ENCODE measurements around the gene COL8A1. TPM values are rescaled to one million over a fixed set of nuclear protein-coding genes. Genes with fewer than 3 reads are reported as not detected.

Gene COL8A1
- total and polyA plus RNA-seq, 2 donors (not counting 1 experiment from before 2014, with no cell fraction given), result 0.12 TPM; not detected in 1

DNA sequence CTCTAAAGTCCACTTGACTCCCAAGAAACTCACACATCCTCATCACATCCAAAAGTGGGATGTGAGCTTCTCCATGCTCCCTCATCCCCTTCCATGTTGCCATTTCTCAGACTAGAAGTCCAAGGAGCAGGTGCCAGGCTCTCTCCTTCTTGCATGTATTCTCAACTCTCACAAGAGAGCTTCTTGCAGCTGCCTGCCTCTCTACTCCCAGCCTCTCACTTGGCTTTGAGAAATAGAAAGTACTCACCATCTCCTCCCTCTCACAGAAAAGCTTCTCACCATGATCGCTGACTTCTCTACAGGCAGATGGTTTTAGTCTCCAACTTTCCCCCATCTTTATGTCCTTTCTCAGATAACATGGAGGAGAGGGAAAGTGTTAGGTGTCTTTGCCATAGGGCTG, 26.6 kb downstream of the COL8A1 start:
- ChIA-PET CTCF (interaction anchor here (0.6 kb wide), 1 partner anchor 440 kb away, joined by 4 read pairs; no protein-coding TSS in a partner anchor), POLR2A (no interaction called here)
- DNase-seq, result no peak
- no peak overlapping the region for H3K4me3 Mint-ChIP-seq
- no peaks in the 10 kb centered on the region for H3K4me1 Mint-ChIP-seq
- no peak for ATAC-seq (ENCODE audit: low read depth)
- H3K27me3 Mint-ChIP-seq, result peaks cover 12% of the 10 kb centered on the region
- Histone ChIP-seq H2AFZ (ENCODE audit: insufficient read depth, low read depth, low read length, poor library complexity, severe bottlenecking) (no peak overlapping the region), H3K4me1 (ENCODE audit: control insufficient read depth in 2 of 2, insufficient read depth in 2 of 2, low read length in 2 of 2) (no peaks in the 10 kb centered on the region), H3K9me3 (ENCODE audit: control extremely low read depth in 1 of 3, control insufficient read depth in 2 of 3, insufficient read depth in 1 of 3, low read length in 2 of 3) (peaks cover 0 to 3% (median 0%) of the 10 kb centered on the region in 3 donors), H3K27me3 (replicated peaks in 1 of 4; ENCODE audit: control extremely low read depth in 1 of 4, control insufficient read depth in 3 of 4, insufficient read depth in 4 of 4, low read length in 3 of 4) (peaks cover 0 to 4% (median 0%) of the 10 kb centered on the region in 4 experiments), H4K20me1 (ENCODE audit: control insufficient read depth, insufficient read depth, low read length, poor library complexity, severe bottlenecking) (no peaks in the 10 kb centered on the region), H3K9ac (ENCODE audit: low read length) (no peak overlapping the region), H3K79me2 (ENCODE audit: control insufficient read depth, insufficient read depth, low read length) (no peaks in the 10 kb centered on the region), H3K4me3 (ENCODE audit: control extremely low read depth in 1 of 5, extremely low read depth in 1 of 5, insufficient read depth in 1 of 5, low read depth in 2 of 5, low read length in 4 of 5) (no peak overlapping the region), H3K27ac (ENCODE audit: low read length in 2 of 2) (no peak overlapping the region), H3K36me3 (replicated peaks in 1 of 2; ENCODE audit: control extremely low read depth in 1 of 2, control insufficient read depth in 1 of 2, extremely low read depth in 1 of 2, insufficient read depth in 2 of 2, low read length in 1 of 2) (no peaks in the 10 kb centered on the region), H3K4me2 (replicated peaks; ENCODE audit: low read depth, low read length, poor library complexity, severe bottlenecking) (no peak overlapping the region)
- intact Hi-C loops (cut with micrococcal nuclease), result no loop called here
- no peaks in the 10 kb centered on the region for H3K9me3 Mint-ChIP-seq (ENCODE audit: insufficient read depth)
- H3K27ac Mint-ChIP-seq, result no peak overlapping the region
- WGBS (ENCODE audit: insufficient coverage), result no CpG with 5 or more reads among the region's 1 CpG
- no peak for TF ChIP-seq EZH2 (IDR thresholded peaks at IDR 0.05; ENCODE audit: borderline replicate concordance, insufficient read depth, low read depth, low read length, poor library complexity, severe bottlenecking)
- TF ChIP-seq, protein P1, sequence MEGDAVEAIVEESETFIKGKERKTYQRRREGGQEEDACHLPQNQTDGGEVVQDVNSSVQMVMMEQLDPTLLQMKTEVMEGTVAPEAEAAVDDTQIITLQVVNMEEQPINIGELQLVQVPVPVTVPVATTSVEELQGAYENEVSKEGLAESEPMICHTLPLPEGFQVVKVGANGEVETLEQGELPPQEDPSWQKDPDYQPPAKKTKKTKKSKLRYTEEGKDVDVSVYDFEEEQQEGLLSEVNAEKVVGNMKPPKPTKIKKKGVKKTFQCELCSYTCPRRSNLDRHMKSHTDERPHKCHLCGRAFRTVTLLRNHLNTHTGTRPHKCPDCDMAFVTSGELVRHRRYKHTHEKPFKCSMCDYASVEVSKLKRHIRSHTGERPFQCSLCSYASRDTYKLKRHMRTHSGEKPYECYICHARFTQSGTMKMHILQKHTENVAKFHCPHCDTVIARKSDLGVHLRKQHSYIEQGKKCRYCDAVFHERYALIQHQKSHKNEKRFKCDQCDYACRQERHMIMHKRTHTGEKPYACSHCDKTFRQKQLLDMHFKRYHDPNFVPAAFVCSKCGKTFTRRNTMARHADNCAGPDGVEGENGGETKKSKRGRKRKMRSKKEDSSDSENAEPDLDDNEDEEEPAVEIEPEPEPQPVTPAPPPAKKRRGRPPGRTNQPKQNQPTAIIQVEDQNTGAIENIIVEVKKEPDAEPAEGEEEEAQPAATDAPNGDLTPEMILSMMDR (IDR thresholded peaks at IDR 0.05), result no peak

DNA sequence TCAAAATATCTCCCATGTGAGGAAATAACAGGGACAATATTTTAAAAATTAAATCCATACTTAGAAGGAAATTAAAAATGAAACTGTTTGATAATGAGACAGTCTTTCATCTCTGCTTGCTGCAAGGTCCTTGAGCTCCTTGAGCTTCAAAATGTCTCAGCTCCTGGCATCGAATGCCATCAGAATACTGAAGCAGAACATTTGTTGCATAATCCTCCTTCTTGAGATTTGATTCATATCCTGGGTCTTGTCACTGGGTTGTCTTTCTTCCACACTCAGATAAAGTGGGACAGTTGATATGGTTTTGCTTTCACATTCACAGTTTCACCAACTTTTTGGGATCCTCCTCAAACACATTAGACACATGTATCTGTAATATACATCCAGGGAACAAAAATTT, 27.8 kb downstream of the COL8A1 start:
- H3K27me3 Mint-ChIP-seq, result peaks cover 12% of the 10 kb centered on the region
- 71% methylated on average over 1 of the region's 1 CpG for WGBS (ENCODE audit: insufficient coverage)
- Histone ChIP-seq H3K9me3 (ENCODE audit: control extremely low read depth in 1 of 3, control insufficient read depth in 2 of 3, insufficient read depth in 1 of 3, low read length in 2 of 3) (peaks cover 0 to 3% (median 0%) of the 10 kb centered on the region in 3 donors), H3K36me3 (replicated peaks in 1 of 2; ENCODE audit: control extremely low read depth in 1 of 2, control insufficient read depth in 1 of 2, extremely low read depth in 1 of 2, insufficient read depth in 2 of 2, low read length in 1 of 2) (no peaks in the 10 kb centered on the region), H2AFZ (ENCODE audit: insufficient read depth, low read depth, low read length, poor library complexity, severe bottlenecking) (no peak overlapping the region), H3K4me1 (ENCODE audit: control insufficient read depth in 2 of 2, insufficient read depth in 2 of 2, low read length in 2 of 2) (no peaks in the 10 kb centered on the region), H3K79me2 (ENCODE audit: control insufficient read depth, insufficient read depth, low read length) (no peaks in the 10 kb centered on the region), H3K4me3 (ENCODE audit: control extremely low read depth in 1 of 5, extremely low read depth in 1 of 5, insufficient read depth in 1 of 5, low read depth in 2 of 5, low read length in 4 of 5) (no peak overlapping the region), H3K9ac (ENCODE audit: low read length) (no peak overlapping the region), H3K27ac (ENCODE audit: low read length in 2 of 2) (no peak overlapping the region), H4K20me1 (ENCODE audit: control insufficient read depth, insufficient read depth, low read length, poor library complexity, severe bottlenecking) (no peaks in the 10 kb centered on the region), H3K27me3 (replicated peaks in 1 of 4; ENCODE audit: control extremely low read depth in 1 of 4, control insufficient read depth in 3 of 4, insufficient read depth in 4 of 4, low read length in 3 of 4) (peaks cover 0 to 4% (median 0%) of the 10 kb centered on the region in 4 experiments), H3K4me2 (replicated peaks; ENCODE audit: low read depth, low read length, poor library complexity, severe bottlenecking) (no peak overlapping the region)
- POLR2A ChIA-PET, result no interaction called here
- intact Hi-C loops (cut with micrococcal nuclease), result no loop called here
- no peak overlapping the region for H3K4me3 Mint-ChIP-seq
- DNase-seq, result no peak
- H3K27ac Mint-ChIP-seq, result no peak overlapping the region
- TF ChIP-seq, protein P1 (IDR thresholded peaks at IDR 0.05), result no peak
- TF ChIP-seq EZH2 (IDR thresholded peaks at IDR 0.05; ENCODE audit: borderline replicate concordance, insufficient read depth, low read depth, low read length, poor library complexity, severe bottlenecking), result no peak
- no peak for ATAC-seq (ENCODE audit: low read depth)
- CTCF ChIA-PET, result no interaction called here
- H3K4me1 Mint-ChIP-seq, result no peaks in the 10 kb centered on the region
- no peaks in the 10 kb centered on the region for H3K9me3 Mint-ChIP-seq (ENCODE audit: insufficient read depth)
